ENCODE measurements around the gene GALNT14.
"Not testable (repeated sequence)": the region's sequence is repeated elsewhere in the genome, so short reads cannot be mapped to it uniquely, and the experiment has no call there.

GALNT14 gene

DNA sequence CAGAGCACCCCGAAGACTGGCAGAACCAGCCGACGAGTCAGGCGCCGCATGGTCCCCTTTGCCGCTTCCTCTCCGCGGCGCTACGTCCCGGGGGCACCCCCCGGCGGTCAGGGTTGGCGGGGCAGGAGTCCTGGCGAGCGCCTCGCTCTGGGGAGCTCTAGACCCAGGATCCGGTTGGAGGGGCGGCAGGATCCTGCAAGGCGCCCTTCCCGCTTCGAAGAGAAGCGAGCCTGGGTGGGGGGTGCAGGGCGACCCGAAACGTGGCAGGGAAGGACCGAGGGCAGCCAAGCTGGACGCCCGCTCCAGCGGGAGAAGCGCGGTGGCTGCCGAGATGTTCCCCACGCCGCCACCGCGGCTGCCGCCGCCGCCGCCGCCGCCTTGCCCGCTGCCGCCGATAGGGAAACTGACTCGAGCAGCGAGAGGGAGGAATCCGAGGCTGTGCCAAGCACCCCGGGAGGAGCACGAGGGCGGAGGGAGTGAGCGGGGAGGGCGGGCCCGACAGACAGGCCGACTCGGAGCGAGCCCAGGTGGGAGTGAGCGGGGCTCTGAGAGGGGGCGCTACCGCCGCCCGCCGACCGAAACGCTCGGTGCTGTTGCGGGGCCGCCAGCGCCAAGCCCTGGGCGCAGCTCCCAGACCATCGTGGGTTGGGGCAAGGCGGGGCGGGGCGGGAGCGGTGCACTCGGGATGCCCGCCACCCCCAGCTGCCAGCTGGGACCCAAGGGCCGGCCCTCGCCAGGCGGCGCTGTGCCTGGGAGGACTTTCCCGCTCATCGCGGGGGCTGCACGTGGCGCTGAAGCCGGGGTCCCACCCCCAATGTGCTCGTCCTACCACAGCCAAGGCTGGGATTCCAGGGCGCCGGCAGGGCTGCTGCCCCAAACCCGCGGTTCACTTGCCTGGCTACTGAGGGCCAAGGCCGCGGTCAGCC, at the start of gene GALNT14:
Gene GALNT14, minus strand, starts transcription at position 404 of the 926 bp plus-strand sequence. Its CDS starts 354 bp downstream, at position 50.
- DNase-seq (ENCODE audit: low read depth): peak; percentile 29

DNA sequence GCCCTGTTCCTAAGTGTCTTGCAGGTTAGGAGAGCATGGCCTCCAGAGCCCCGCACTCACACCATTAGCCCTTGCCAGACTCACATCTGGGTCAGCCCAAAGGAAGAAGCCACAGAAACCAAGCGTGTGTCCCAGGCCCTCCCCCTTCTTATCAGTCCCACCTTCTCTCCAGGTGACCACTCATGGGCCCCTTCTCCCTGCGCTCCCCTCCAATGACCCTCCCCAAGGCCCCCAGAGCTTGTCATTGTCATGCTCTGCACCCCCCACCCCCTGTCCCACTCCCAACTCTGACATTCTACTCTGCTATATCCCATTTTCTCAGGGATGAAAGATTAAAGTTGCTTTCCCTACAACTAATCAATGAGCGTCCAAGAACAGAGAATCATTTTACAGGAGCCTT, 48.9 kb upstream of the GALNT14 start:
- no peak for DNase-seq (ENCODE audit: low read depth)

GRCh38 chr2:31183973-31184372, 45.7 kb upstream of the GALNT14 start:
- DNase-seq (ENCODE audit: low read depth): not testable (repeated sequence)

- no peak for DNase-seq (ENCODE audit: low read depth)
Measured at GRCh38 chr2:31176742-31177141, 38.5 kb upstream of the GALNT14 start.

GRCh38 chr2:31171142-31171541, 32.9 kb upstream of the GALNT14 start:
- DNase-seq (ENCODE audit: low read depth): no peak

DNA sequence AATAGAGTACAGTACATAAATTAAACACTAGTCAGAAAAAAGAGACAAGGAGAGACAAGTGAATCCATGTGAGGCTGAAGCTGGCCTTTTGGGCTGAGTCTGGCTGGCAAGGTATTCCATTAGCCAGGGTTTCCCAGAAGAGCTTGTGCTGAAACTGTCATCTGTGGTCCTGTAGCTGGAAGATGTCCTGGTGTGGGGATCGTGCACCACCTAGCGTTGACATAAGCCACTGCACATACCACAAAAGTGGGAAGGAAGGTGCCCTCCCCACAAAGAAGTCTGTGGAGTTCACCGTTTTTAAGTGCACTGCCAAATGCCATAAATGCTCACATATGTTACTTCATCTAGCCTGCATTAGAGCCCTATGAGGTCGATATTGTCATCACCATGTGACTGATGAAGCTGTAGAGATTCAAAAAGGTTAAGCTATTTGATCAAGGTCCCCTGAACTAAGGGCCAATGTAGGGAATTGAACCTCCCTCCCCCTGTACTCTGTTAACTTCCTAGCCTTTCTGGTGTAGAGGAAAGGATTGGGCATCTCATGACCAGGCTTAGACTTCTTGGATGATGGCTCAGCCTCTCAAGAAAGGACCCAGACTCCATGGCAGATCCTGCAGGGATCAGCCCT, 31.9 kb upstream of the GALNT14 start:
- peak; percentile 59 for DNase-seq (ENCODE audit: low read depth)

GRCh38 chr2:31168291-31168690, 30.1 kb upstream of the GALNT14 start:
- DNase-seq (ENCODE audit: low read depth): peak; percentile 3

DNA sequence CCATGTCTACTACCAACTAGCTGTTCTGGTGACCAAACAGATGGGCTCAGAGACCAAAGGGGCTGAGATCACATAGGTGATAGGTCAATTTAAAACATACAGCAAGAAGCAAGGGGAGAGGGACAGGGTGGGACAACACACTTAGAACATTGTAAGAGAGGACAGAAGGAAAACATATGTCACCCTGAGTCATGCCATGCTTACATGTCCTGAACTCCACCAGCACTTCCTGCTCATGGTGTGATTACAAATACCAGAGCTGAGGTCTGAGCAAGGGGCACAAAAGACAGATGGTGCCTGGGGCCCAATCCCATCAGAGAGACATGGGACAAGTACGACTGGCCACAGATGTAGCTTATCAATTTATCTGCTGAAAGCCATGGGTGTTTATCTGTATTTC, 28.7 kb upstream of the GALNT14 start:
- DNase-seq (ENCODE audit: low read depth): no peak

GRCh38 chr2:31163011-31163539, 24.8 kb upstream of the GALNT14 start:
- DNase-seq (ENCODE audit: low read depth): no peak

- DNase-seq (ENCODE audit: low read depth): no peak
Measured at GRCh38 chr2:31161637-31162036, 23.4 kb upstream of the GALNT14 start.

DNA sequence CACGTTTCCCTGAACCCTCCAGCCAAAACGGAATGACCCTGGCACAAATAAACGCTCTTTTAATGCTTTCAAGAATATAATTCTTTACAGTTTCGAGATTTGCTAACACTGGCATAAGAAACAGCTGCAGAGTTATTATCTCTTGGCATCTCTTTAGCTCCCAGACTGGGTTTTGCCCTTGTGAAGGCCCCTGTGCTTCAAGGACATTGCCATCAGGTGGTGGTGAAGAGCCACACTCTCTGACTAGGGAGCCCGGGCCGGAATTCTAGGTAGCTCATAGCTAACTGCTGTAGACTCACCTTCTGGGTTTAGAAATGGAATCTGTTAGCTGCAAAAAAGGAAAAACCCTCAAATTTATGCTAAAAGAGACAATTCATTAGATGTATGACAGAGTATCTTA, 13.3 kb upstream of the GALNT14 start:
- DNase-seq (ENCODE audit: low read depth): no peak

- DNase-seq (ENCODE audit: low read depth): no peak
Measured at GRCh38 chr2:31150120-31150670, 12.0 kb upstream of the GALNT14 start.

- no peak for DNase-seq (ENCODE audit: low read depth)
Measured at GRCh38 chr2:31148514-31148913, 10.3 kb upstream of the GALNT14 start.

- no peak for DNase-seq (ENCODE audit: low read depth)
Measured at GRCh38 chr2:31147645-31148044, 9.4 kb upstream of the GALNT14 start.

DNA sequence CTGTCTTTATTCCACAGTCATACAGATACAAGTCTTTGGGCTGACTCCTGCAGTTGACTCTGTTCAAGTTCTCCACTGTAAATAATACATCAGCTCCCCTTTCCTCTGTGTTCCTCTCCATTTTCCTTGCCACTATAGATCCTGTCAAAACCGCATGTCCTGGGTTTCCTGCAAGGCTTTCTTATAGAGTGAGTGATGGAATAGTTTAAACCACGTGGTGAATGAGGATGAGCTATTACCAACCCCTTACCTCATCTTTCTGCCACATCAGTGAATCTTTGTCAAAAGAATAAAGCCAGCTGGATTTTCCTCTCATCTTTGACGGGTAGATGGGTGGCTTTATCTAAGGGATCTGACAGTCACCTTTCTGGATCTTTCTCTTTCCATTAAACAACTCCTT, 3.9 kb upstream of the GALNT14 start:
- DNase-seq (ENCODE audit: low read depth): no peak

- DNase-seq (ENCODE audit: low read depth): no peak
Measured at GRCh38 chr2:31141443-31142085, 3.3 kb upstream of the GALNT14 start.

DNA sequence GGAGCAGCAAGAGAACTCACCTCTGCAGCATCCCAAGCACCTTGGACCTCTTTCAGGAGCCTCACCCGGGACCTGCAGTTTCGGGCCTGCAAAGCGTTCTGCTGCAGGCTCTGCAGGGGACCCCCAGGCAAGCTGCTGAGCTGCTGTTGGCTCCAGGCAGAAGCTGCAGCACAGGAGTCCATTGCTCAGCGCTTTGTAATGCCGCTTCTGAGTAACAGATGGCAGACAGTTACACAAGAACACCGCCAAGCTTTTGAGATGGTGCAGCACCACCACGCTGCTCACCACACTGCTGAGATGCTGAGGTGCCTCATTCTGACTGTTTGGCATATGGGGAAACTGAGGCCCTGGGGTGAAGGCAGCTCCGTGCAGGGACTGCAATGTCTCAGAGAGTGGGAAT, 1.9 kb upstream of the GALNT14 start:
- no peak for DNase-seq (ENCODE audit: low read depth)

DNA sequence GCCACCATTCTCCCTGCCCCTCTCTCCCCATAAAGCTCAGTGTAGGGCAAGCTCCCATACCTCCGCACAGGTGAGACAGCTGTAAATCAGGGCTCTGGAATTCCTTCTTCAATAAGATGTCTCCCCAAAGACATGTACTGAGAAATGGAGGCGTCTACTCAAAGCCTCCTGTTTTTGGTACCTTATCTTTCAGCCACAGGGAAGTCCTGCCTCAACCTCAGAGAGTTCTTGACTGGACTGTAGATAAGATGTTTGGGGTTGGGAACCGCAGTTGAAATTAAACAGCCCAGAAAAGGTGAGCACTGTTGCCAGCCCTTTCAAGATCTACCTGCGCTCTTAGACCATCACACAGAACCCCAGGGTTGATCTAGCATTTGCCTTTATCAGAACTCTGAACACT, 1.4 kb upstream of the GALNT14 start:
- DNase-seq (ENCODE audit: low read depth): no peak

DNA sequence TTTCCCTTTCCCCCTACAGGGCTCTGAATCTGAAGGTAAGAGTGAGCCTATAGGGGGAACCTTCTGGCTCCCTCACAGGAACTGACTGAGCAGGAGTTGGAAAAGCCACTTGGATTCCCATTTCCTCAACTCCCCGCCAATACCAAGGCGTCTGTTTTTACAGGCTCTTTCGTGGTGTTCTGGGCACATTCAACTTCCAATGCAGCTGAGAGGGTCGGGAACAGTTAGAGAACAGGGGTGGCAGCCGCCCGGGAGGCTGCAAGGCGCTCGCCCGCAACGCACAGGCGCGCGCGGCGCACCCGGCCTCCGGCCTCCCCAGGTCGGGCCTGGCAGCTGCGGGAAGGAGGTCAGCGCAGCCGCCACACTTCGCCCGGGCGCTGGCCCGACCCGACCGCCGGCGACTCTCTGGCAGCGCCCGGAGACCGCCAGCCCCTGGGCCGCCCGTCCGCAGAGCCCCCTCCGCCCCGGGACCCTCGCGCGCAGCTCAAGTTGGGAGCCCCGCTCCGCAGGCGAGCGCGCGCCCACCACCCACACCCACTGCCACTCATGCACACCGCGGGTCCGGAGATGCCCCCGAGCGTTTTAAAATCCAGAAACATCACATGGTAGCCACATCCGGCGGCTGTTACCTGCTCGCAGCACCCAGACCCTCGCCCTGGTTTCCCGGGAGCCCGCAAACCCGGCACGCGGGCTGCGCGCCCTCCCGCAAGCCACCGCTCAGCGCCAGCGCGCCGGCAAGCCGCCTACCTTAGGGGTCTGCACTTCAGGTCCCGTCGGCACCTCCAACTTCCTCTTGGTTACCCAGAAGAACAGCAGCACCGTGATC, 816 bp downstream of the GALNT14 start:
- DNase-seq (ENCODE audit: low read depth): no peak

- DNase-seq (ENCODE audit: low read depth): no peak
Measured at GRCh38 chr2:31136732-31137131, 1.5 kb downstream of the GALNT14 start.

DNA sequence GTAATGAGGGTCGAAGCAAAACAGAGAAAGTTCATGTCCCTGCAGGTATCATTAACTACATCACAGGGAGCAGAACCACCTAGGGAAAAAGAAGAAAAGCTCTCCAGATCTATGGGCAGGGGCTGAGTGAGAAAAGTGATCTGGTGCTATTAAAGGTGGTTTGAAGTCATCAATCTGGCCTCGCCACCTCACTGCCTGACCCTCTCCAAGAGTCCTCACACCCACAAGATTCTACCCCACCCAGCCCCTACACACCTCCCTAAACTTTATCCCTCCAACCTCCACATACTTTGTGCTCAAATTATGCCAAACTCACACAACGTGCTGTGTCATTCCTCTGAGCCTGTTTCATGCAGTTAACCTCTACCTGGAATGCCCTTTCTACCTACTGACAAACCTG, 2.2 kb downstream of the GALNT14 start:
- DNase-seq (ENCODE audit: low read depth): no peak
